GM12873 (cell line): Measurements from ENCODE around the gene GPC6.

Experiments
- TF ChIP-seq, protein P1 (sequence below): IDR thresholded peaks from 2 replicates; pipeline ENCODE4 v1.5.1; 2012; ENCODE audit warnings: low read depth, mild to moderate bottlenecking, moderate library complexity, low read length, control low read depth; ENCODE audit not compliant: insufficient read depth; ENCODE audit errors: missing control alignments

The GPC6 gene

DNA sequence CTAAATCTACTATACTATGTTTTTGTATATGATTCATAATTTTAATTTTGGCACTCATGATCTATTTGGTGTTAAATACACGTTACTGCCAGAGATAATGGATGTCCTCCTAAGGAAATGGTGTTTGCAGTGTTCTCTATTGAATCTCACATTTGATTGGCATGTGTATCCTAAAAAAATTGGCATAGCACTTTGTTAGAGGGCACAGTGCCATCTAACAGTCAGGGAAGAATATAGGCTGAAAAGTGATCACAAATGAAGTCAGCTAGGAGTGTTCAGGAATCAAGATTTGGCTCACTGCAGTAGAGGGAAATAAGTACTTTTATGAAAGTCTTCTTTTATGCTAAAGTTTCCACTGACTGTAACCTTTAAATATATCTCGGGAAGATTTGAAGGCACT lies 624.6 kb downstream of the GPC6 start:
- TF ChIP-seq, protein P1, sequence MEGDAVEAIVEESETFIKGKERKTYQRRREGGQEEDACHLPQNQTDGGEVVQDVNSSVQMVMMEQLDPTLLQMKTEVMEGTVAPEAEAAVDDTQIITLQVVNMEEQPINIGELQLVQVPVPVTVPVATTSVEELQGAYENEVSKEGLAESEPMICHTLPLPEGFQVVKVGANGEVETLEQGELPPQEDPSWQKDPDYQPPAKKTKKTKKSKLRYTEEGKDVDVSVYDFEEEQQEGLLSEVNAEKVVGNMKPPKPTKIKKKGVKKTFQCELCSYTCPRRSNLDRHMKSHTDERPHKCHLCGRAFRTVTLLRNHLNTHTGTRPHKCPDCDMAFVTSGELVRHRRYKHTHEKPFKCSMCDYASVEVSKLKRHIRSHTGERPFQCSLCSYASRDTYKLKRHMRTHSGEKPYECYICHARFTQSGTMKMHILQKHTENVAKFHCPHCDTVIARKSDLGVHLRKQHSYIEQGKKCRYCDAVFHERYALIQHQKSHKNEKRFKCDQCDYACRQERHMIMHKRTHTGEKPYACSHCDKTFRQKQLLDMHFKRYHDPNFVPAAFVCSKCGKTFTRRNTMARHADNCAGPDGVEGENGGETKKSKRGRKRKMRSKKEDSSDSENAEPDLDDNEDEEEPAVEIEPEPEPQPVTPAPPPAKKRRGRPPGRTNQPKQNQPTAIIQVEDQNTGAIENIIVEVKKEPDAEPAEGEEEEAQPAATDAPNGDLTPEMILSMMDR: no peak

- TF ChIP-seq, protein P1: no peak
Measured at GRCh38 chr13:93853912-93854311, 627.3 kb downstream of the GPC6 start.

GRCh38 chr13:93857126-93857525 lies 630.5 kb downstream of the GPC6 start:
- TF ChIP-seq, protein P1: no peak

- TF ChIP-seq, protein P1: no peak
Measured at GRCh38 chr13:93859716-93860115, 633.1 kb downstream of the GPC6 start.

GRCh38 chr13:93861818-93862217 lies 635.2 kb downstream of the GPC6 start:
- TF ChIP-seq, protein P1: no peak

DNA sequence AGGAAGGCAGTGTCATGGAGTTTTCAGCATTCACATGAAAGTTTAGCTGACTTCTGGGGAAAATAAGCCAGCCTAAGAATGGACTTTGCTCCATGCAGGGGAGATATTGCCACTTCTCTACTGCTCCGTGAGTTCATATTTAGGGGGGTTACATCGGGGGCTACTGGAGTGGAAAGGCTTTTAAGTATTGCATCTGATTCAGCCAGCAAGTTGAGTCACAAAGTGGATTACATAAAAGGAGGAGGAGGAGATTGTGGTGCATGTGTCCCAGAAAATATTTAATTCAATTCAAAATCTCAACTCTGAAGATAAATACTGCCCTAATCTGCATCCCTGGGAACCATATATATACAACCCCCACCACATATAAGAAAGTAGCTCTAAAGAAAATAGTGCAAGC lies 635.7 kb downstream of the GPC6 start:
- TF ChIP-seq, protein P1: no peak

GRCh38 chr13:93865235-93865634 lies 638.6 kb downstream of the GPC6 start:
- TF ChIP-seq, protein P1: no peak
